Suprapubic skin (tissue), 4 donors: ENCODE results near the gene OR52N5. TPM values are rescaled to one million over a fixed set of nuclear protein-coding genes. Genes with fewer than 3 reads are reported as not detected.

Experiments
- DNase-seq, 2 donors: peaks; one replicate each; pipeline ENCODE4 v3.0.0-alpha.2; 2019; ENCODE audit warnings: low spot score in 2 of 2
- H3K27ac ChIP-seq: fragments of 200-600 bp; sonication (generic); one replicate; pipeline ENCODE4 v1.5.1; 2019
- H3K27me3 ChIP-seq: fragments of 200-600 bp; sonication (generic); one replicate; pipeline ENCODE4 v1.5.1; 2019
- H3K36me3 ChIP-seq: fragments of 200-600 bp; sonication (generic); one replicate; pipeline ENCODE4 v1.5.1; 2019
- H3K4me1 ChIP-seq: fragments of 200-600 bp; sonication (generic); one replicate; pipeline ENCODE4 v1.5.1; 2019
- H3K4me3 ChIP-seq: fragments of 200-600 bp; sonication (generic); one replicate; pipeline ENCODE4 v1.5.1; 2019; ENCODE audit warnings: mild to moderate bottlenecking
- H3K9me3 ChIP-seq: fragments of 200-600 bp; sonication (generic); one replicate; pipeline ENCODE4 v1.5.1; 2019
- CTCF ChIP-seq, 2 donors: fragments of 200-600 bp in 1 of 2; fragments of 450-650 bp in 1 of 2; sonication (generic) in 1 of 2; IDR thresholded peaks; one replicate each; pipeline ENCODE4 v1.5.1; 2016 to 2019; ENCODE audit warnings: antibody characterized with exemption in 2 of 2, mild to moderate bottlenecking in 1 of 2, moderate library complexity in 1 of 2
- EP300 ChIP-seq: sonication (generic); formaldehyde crosslinking; IDR thresholded peaks from one replicate; pipeline ENCODE4 v1.6.1; 2017; ENCODE audit warnings: antibody characterized with exemption
- POLR2A ChIP-seq, 2 donors: fragments of 450-650 bp; IDR thresholded peaks; one replicate each; pipeline ENCODE4 v1.6.1; 2017; ENCODE audit warnings: antibody characterized with exemption in 2 of 2, mild to moderate bottlenecking in 2 of 2, moderate library complexity in 2 of 2
- POLR2AphosphoS5 ChIP-seq, 3 donors: sonication (generic); formaldehyde crosslinking; IDR thresholded peaks; one replicate each; pipeline ENCODE4 v1.6.1; 2017; ENCODE audit warnings: antibody characterized with exemption in 3 of 3
- WGBS: methylation state at CpG from one replicate; pipeline ENCODE4 v1.1.5; 2018; 5-methylcytosine and 5-hydroxymethylcytosine counted together
- total RNA-seq, 4 donors: library from RNA; depleted of rRNA; stranded (reverse); fragments of >200 nt; gene quantifications; one replicate each; pipeline ENCODE4 v1.1.0, GENCODE V29; 2016

Gene OR52N5
- total RNA-seq, 4 donors from 2014 or later, result not detected

GRCh38 chr11:5791165-5791564 lies 8.0 kb upstream of the OR52N5 start, which contains the start of gene OR52N1:
TSS of gene OR52N1 (minus strand) at chr11:5791265. CDS start at chr11:5788816, 2,449 bp downstream.
- no peaks in the 10 kb centered on the region for H3K4me1 ChIP-seq
- DNase-seq, result no peak
- H3K9me3 ChIP-seq, result no peaks in the 10 kb centered on the region
- 66% methylated on average over 3 of the region's 3 CpGs for WGBS
- no peaks in the 10 kb centered on the region for H3K36me3 ChIP-seq
- H3K27ac ChIP-seq, result no peak within 1 kb of the TSS
- TF ChIP-seq EP300, result no peak
- no peak for TF ChIP-seq CTCF (IDR thresholded peaks at IDR 0.05)
- TF ChIP-seq POLR2AphosphoS5 (IDR thresholded peaks at IDR 0.05), result no peak
- TF ChIP-seq POLR2A (IDR thresholded peaks at IDR 0.05), result no peak
- no peak within 1 kb of the TSS for H3K4me3 ChIP-seq
- H3K27me3 ChIP-seq, result no peaks in the 10 kb centered on the region

GRCh38 chr11:5767056-5767455 lies 16.1 kb downstream of the OR52N5 start:
- Histone ChIP-seq H3K27ac (no peak overlapping the region), H3K27me3 (no peaks in the 10 kb centered on the region), H3K36me3 (no peaks in the 10 kb centered on the region), H3K9me3 (no peaks in the 10 kb centered on the region), H3K4me1 (no peaks in the 10 kb centered on the region), H3K4me3 (no peak overlapping the region)
- no peak for DNase-seq
- WGBS, result 38% methylated on average over 1 of the region's 1 CpG
- TF ChIP-seq EP300 (no peak), POLR2AphosphoS5 (IDR thresholded peaks at IDR 0.05) (no peak), POLR2A (IDR thresholded peaks at IDR 0.05) (no peak), CTCF (IDR thresholded peaks at IDR 0.05) (no peak)

GRCh38 chr11:5753943-5754342 lies 29.2 kb downstream of the OR52N5 start, which contains the start of gene OR52N4:
TSS of gene OR52N4 (plus strand) at chr11:5754243. CDS start at chr11:5754741, 498 bp downstream.
- 94% methylated on average over 1 of the region's 1 CpG for WGBS
- TF ChIP-seq POLR2A (IDR thresholded peaks at IDR 0.05) (no peak), EP300 (no peak), CTCF (IDR thresholded peaks at IDR 0.05) (no peak), POLR2AphosphoS5 (IDR thresholded peaks at IDR 0.05) (no peak)
- H3K4me3 ChIP-seq, result no peak within 1 kb of the TSS

GRCh38 chr11:5749836-5750235 lies 33.3 kb downstream of the OR52N5 start:
- TF ChIP-seq CTCF (IDR thresholded peaks at IDR 0.05), result no peak
- WGBS, result 79% methylated on average over 3 of the region's 3 CpGs
- H3K36me3 ChIP-seq, result no peaks in the 10 kb centered on the region
- no peaks in the 10 kb centered on the region for H3K9me3 ChIP-seq
- H3K4me3 ChIP-seq, result no peak overlapping the region
- no peaks in the 10 kb centered on the region for H3K4me1 ChIP-seq
- no peak for DNase-seq
- H3K27ac ChIP-seq, result no peak overlapping the region
- H3K27me3 ChIP-seq, result no peaks in the 10 kb centered on the region

More at GRCh38 chr11:5753943-5754342, 29.2 kb downstream of the OR52N5 start, which contains the start of gene OR52N4:
- H3K36me3 ChIP-seq, result no peaks in the 10 kb centered on the region
- H3K27ac ChIP-seq, result no peak within 1 kb of the TSS
- H3K4me1 ChIP-seq, result no peaks in the 10 kb centered on the region
- DNase-seq, result no peak
- H3K27me3 ChIP-seq, result no peaks in the 10 kb centered on the region
- H3K9me3 ChIP-seq, result no peaks in the 10 kb centered on the region

GRCh38 chr11:5746614-5747013 lies 36.5 kb downstream of the OR52N5 start:
- TF ChIP-seq POLR2A (IDR thresholded peaks at IDR 0.05) (no peak), POLR2AphosphoS5 (IDR thresholded peaks at IDR 0.05) (no peak), CTCF (IDR thresholded peaks at IDR 0.05) (no peak), EP300 (no peak)
- no peaks in the 10 kb centered on the region for H3K9me3 ChIP-seq
- H3K4me3 ChIP-seq, result no peak overlapping the region
- H3K27ac ChIP-seq, result no peak overlapping the region
- DNase-seq, result no peak
- no peaks in the 10 kb centered on the region for H3K4me1 ChIP-seq
- H3K36me3 ChIP-seq, result no peaks in the 10 kb centered on the region
- 71% methylated on average over 3 of the region's 3 CpGs for WGBS
- H3K27me3 ChIP-seq, result no peaks in the 10 kb centered on the region
